K562 (cell line): ENCODE results near the gene DDX41. TPM values are rescaled to one million over a fixed set of nuclear protein-coding genes. Genes with fewer than 3 reads are reported as not detected.
A peak's percentile ranks its signal among the peaks of the same experiment; 100 is the strongest.

Experiments used
- ATAC-seq: fragments of 200-7000 bp; cut with Tn5 transposase; 3 replicates; pipeline ENCODE4 v1.9.1; 2020; ENCODE audit warnings: moderate library complexity
- BruUV-seq: library from RNA; stranded (reverse); fragments of 400-500 nt; replicated peaks from 2 replicates; lab custom pipeline; 2021; lab: Mats Ljungman, UMichigan
- CTCF ChIA-PET: fragments of 300-600 bp; formaldehyde crosslinking; extraction: SDS; loops from one replicate; lab custom pipeline; 2021; ENCODE audit warnings: low intra/inter-chr PET ratio; lab: Yijun Ruan, JAX
- POLR2A ChIA-PET: fragments of 300-600, 350-650 bp; sonication (Branson Sonifier 250); formaldehyde crosslinking; extraction: SDS; loops from one replicate; lab custom pipeline; 2021; ENCODE audit warnings: antibody characterized with exemption, inconsistent platforms; lab: Yijun Ruan, JAX
- DNase-seq, 4 experiments: peaks; one replicate each; pipeline versions ENCODE4 v3.0.0 to v3.0.0-alpha.2; 2011 to 2018; ENCODE audit warnings: low spot score in 3 of 4, mixed read lengths in 3 of 4; ENCODE audit errors: extremely low read depth in 1 of 4
- FAIRE-seq: peaks from 2 replicates; lab custom pipeline; 2011; peaks lifted over from hg19 to GRCh38; lab: Jason Lieb, UNC
- H2AFZ ChIP-seq: 2 replicates; pipeline ENCODE4 v1.6.0; 2011; ENCODE audit warnings: low read depth, low read length, control low read depth, inconsistent platforms
- H3K27ac ChIP-seq: fragments of 200-600 bp; 3 replicates; pipeline ENCODE4 v1.8.0; 2011; ENCODE audit warnings: low read depth, mild to moderate bottlenecking, control low read depth, inconsistent platforms, low read length, moderate library complexity, mixed read lengths; ENCODE audit errors: extremely low read depth
- H3K27me3 ChIP-seq, 2 experiments: fragments of 300-600 bp in 1 of 2; 2 replicates in 1 of 2; 3 replicates in 1 of 2; pipeline versions ENCODE4 v1.6.0 to v1.8.0; 2011; ENCODE audit warnings: inconsistent platforms in 2 of 2, low read length in 2 of 2, mild to moderate bottlenecking in 1 of 2, mixed read lengths in 1 of 2, moderate library complexity in 1 of 2; ENCODE audit not compliant: control insufficient read depth in 2 of 2, insufficient read depth in 2 of 2
- H3K36me3 ChIP-seq: fragments of 300-600 bp; 3 replicates; pipeline ENCODE4 v1.8.0; 2011; ENCODE audit warnings: mild to moderate bottlenecking, low read length, inconsistent platforms; ENCODE audit not compliant: control insufficient read depth, insufficient read depth
- H3K4me1 ChIP-seq, 2 experiments: fragments of 200-600 bp in 1 of 2; replicated peaks in 1 of 2; 2 replicates in 1 of 2; 3 replicates in 1 of 2; pipeline versions ENCODE4 v1.5.1 to v1.8.0; 2011; ENCODE audit warnings: inconsistent platforms in 2 of 2, low read length in 2 of 2, mild to moderate bottlenecking in 1 of 2, mixed read lengths in 1 of 2, moderate library complexity in 1 of 2; ENCODE audit not compliant: control insufficient read depth in 2 of 2, insufficient read depth in 2 of 2
- H3K4me2 ChIP-seq: 2 replicates; pipeline ENCODE4 v1.6.1; 2011; ENCODE audit warnings: low read length, control low read depth, inconsistent platforms, mixed read lengths; ENCODE audit not compliant: insufficient read depth
- H3K4me3 ChIP-seq: fragments of 200-600 bp; sonication (generic), shearing (Covaris generic); 2 replicates; pipeline ENCODE4 v1.5.1; 2016; ENCODE audit warnings: control low read depth, inconsistent platforms
- H3K79me2 ChIP-seq: fragments of 200-600 bp; 3 replicates; pipeline ENCODE4 v1.8.0; 2011; ENCODE audit warnings: low read length, inconsistent platforms; ENCODE audit not compliant: control insufficient read depth, insufficient read depth
- H3K9ac ChIP-seq, 2 experiments: 2 replicates each; pipeline versions ENCODE4 v1.6.0 to v1.6.1; 2011; ENCODE audit warnings: low read depth in 2 of 2, low read length in 2 of 2, control low read depth in 1 of 2, inconsistent platforms in 1 of 2, mild to moderate bottlenecking in 1 of 2, mixed read lengths in 1 of 2; ENCODE audit not compliant: insufficient read depth in 1 of 2
- H3K9me1 ChIP-seq: one replicate; pipeline ENCODE4 v1.6.0; 2011; ENCODE audit warnings: inconsistent platforms, mild to moderate bottlenecking, low read length, moderate library complexity; ENCODE audit not compliant: control insufficient read depth, insufficient read depth
- H3K9me3 ChIP-seq: replicated peaks from 2 replicates; pipeline ENCODE4 v1.5.1; 2011; ENCODE audit warnings: low read depth, low read length, inconsistent platforms; ENCODE audit not compliant: control insufficient read depth, insufficient read depth
- H4K20me1 ChIP-seq: replicated peaks from 2 replicates; pipeline ENCODE4 v1.6.1; 2011; ENCODE audit warnings: low read length, inconsistent platforms, mixed read lengths; ENCODE audit not compliant: control insufficient read depth, insufficient read depth
- CREM ChIP-seq: IDR thresholded peaks from 2 replicates; pipeline ENCODE4 v1.6.1; 2014; ENCODE audit warnings: antibody characterized with exemption, low read depth
- FOXP1 ChIP-seq: sonication (generic); formaldehyde crosslinking; IDR thresholded peaks from 2 replicates; pipeline ENCODE4 v1.8.0; 2022; ENCODE audit warnings: mild to moderate bottlenecking, missing genetic modification reagents
- MAX ChIP-seq: sonication (generic); formaldehyde crosslinking; IDR thresholded peaks from 2 replicates; pipeline ENCODE4 v1.9.0; 2022; ENCODE audit warnings: mild to moderate bottlenecking, missing genetic modification reagents
- MNT ChIP-seq, 2 experiments: fragments of 450-650 bp; conservative IDR thresholded peaks; 2 replicates each; pipeline ENCODE4 v1.6.1; 2017; ENCODE audit warnings: mild to moderate bottlenecking in 2 of 2, moderate library complexity in 2 of 2
- WGBS: fragments of 100-300 bp; shearing (Covaris generic); methylation state at CpG from one replicate; pipeline ENCODE4 v1.1.6; 2016; ENCODE audit warnings: low coverage, mixed read lengths; ENCODE audit not compliant: insufficient coverage; ENCODE audit errors: missing lambda C conversion rate; 5-methylcytosine and 5-hydroxymethylcytosine counted together
- in situ Hi-C: fragments of 300-500 bp; cut with MboI; formaldehyde crosslinking; loops from 4 replicates; pipeline ENCODE4 v1.15.0; 2018; ENCODE audit warnings: inconsistent platforms, mixed read lengths
- intact Hi-C: fragments of 100-400 bp; cut with micrococcal nuclease; formaldehyde crosslinking; loops from 2 replicates; pipeline ENCODE4 v1.14.2; 2022
- polyA plus RNA-seq, 8 experiments: library from polyadenylated mRNA; depleted of rRNA in 4 of 8; stranded (reverse) in 5 of 8; unstranded in 3 of 8; fragments of >200 nt; fragmentation: Nextera tagmentation in 2 of 8; fragmentation: Illumina TruSeq in 1 of 8; extraction: Ambion mirVana in 2 of 8; extraction: Trizol in 1 of 8; gene quantifications; 2 replicates each; pipeline versions ENCODE4 v1.2.1 to v1.2.3, GENCODE V29; 2011 to 2014; ENCODE audit warnings: inconsistent platforms in 1 of 8, missing spikeins in 1 of 8
- total RNA-seq, 7 experiments: library from RNA; depleted of rRNA in 6 of 7; stranded (reverse); fragments of >200 nt in 6 of 7; fragmentation: Illumina TruSeq in 2 of 7; extraction: Trizol in 2 of 7; gene quantifications; 2 replicates each; pipeline versions ENCODE4 v1.2.1 to v1.2.3, GENCODE V29; 2011 to 2021; ENCODE audit warnings: low replicate concordance in 1 of 7
- TF ChIP-seq, protein P1 (sequence below): fragments of 450-650 bp; IDR thresholded peaks from 2 replicates; pipeline ENCODE4 v1.6.1; 2017; ENCODE audit warnings: antibody characterized with exemption, mild to moderate bottlenecking

The DDX41 gene
- total and polyA plus RNA-seq, 9 of the 15 experiments (the other 6 are each of a cell fraction or from before 2014, with no cell fraction given): 38.2 to 284 (median 116) TPM

DNA sequence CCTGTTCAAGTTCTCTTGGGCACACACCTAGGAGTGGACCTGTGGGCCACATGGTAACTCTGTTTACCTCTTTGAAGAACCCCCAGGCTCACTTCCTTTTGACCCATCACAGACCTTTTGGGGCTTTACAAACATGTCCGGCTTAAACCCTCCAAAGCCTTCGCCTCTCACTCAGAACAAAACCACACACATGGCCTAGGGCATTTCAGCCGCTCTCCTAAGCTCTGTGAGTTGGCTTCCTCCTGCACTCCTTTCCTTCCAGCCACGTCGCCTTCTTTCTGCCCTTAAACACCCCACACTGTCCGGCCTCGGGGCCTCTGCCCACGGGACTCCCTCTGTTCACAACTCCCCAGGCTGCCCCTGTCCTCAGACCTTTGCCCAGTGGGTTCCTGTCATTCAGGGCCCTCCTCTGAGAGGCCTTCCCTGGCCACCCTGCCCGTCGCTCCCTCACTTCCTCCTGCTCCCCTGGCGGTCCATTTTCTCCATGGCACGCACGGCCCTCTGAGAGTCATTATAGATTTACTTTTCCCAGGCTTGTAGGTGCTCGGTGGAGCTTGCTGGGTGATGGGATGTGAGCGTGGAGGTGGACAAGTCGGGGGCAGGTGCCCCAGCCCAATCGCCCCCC, 9.1 kb downstream of the DDX41 start:
- intact Hi-C loops (no loop called here), in situ Hi-C loops (no loop called here)
- 93% methylated on average over 13 of the region's 17 CpGs for WGBS
- Histone ChIP-seq H2AFZ (no peak overlapping the region), H3K9me1 (no peaks in the 10 kb centered on the region), H3K27ac (peak overlapping the region; percentile 80), H3K4me2 (0 out of 2 replicates have a peak overlapping the region, but pooled peaks have one; percentile 6), H3K27me3 (no peaks in the 10 kb centered on the region), H3K79me2 (peaks cover 15% of the 10 kb centered on the region; the same call in 2 of the 3 replicates), H3K4me1 (peaks cover 27 to 69% of the 10 kb centered on the region in 2 experiments), H3K36me3 (peaks cover 50% of the 10 kb centered on the region), H3K9me3 (no peaks in the 10 kb centered on the region)
- ATAC-seq (no peak), DNase-seq (no peak)
- BruUV-seq: no TSS peak
- POLR2A ChIA-PET: interaction anchor here (2.5 to 4.5 kb wide), 3 partner anchors 9 to 15 kb away, joined by 11 to 26 read pairs (median 15); partner anchors contain the start of gene PDLIM7
- TF ChIP-seq CREM: no peak
- 0 out of 2 replicates have a peak, but pooled peaks have one; percentile 5 for TF ChIP-seq MAX
- TF ChIP-seq FOXP1 (CRISPR knock-in tag): 0 out of 2 replicates have a peak, but pooled peaks have one; percentile 42
- 0 out of 4 replicates have a peak, but pooled peaks of 1 of the 2 experiments have one; percentile 7 for TF ChIP-seq MNT (conservative IDR thresholded peaks at IDR 0.05)
- TF ChIP-seq, protein P1, sequence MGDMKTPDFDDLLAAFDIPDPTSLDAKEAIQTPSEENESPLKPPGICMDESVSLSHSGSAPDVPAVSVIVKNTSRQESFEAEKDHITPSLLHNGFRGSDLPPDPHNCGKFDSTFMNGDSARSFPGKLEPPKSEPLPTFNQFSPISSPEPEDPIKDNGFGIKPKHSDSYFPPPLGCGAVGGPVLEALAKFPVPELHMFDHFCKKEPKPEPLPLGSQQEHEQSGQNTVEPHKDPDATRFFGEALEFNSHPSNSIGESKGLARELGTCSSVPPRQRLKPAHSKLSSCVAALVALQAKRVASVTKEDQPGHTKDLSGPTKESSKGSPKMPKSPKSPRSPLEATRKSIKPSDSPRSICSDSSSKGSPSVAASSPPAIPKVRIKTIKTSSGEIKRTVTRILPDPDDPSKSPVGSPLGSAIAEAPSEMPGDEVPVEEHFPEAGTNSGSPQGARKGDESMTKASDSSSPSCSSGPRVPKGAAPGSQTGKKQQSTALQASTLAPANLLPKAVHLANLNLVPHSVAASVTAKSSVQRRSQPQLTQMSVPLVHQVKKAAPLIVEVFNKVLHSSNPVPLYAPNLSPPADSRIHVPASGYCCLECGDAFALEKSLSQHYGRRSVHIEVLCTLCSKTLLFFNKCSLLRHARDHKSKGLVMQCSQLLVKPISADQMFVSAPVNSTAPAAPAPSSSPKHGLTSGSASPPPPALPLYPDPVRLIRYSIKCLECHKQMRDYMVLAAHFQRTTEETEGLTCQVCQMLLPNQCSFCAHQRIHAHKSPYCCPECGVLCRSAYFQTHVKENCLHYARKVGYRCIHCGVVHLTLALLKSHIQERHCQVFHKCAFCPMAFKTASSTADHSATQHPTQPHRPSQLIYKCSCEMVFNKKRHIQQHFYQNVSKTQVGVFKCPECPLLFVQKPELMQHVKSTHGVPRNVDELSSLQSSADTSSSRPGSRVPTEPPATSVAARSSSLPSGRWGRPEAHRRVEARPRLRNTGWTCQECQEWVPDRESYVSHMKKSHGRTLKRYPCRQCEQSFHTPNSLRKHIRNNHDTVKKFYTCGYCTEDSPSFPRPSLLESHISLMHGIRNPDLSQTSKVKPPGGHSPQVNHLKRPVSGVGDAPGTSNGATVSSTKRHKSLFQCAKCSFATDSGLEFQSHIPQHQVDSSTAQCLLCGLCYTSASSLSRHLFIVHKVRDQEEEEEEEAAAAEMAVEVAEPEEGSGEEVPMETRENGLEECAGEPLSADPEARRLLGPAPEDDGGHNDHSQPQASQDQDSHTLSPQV: 0 out of 2 replicates have a peak, but pooled peaks have one; percentile 35
- TF ChIP-seq, all 486 proteins: peak for 4
- no peak overlapping the region for H3K4me3 ChIP-seq
- FAIRE-seq: no peak
- CTCF ChIA-PET: no interaction called here
- no peaks in the 10 kb centered on the region for H4K20me1 ChIP-seq
- H3K9ac ChIP-seq: peak overlapping the region; percentile 1 to 89; a peak in 2 of 4 replicates
